ENCODE data around the gene MTG1.

MTG1 gene

GRCh38 chr10:133379152-133379800, 14.7 kb upstream of the MTG1 start, which contains the start of gene PAOX:
Gene PAOX (plus strand): TSS chr10:133379262. CDS start chr10:133379317, 55 bp downstream.
- peaks cover 9% of the 10 kb centered on the region; the same call in 1 of the 2 replicates for H3K27me3 ChIP-seq (ENCODE audit: insufficient read depth, low read length)
- H3K27ac ChIP-seq (ENCODE audit: low read depth, low read length, poor library complexity, severe bottlenecking) = no peak within 1 kb of the TSS
- H3K4me1 ChIP-seq (ENCODE audit: insufficient read depth, low read length, severe bottlenecking) = peaks cover 7% of the 10 kb centered on the region
- no peak within 1 kb of the TSS for H2AFZ ChIP-seq (ENCODE audit: low read length)
- peak within 1 kb of the TSS; percentile 85 for H3K4me2 ChIP-seq (ENCODE audit: low read length)
- H3F3A ChIP-seq (ENCODE audit: insufficient read depth, low read length) = no peaks in the 10 kb centered on the region; the same call in 1 of the 2 replicates
- no peaks in the 10 kb centered on the region for H3K9me3 ChIP-seq (ENCODE audit: low read length)
- H3K36me3 ChIP-seq (ENCODE audit: insufficient read depth, low read length) = no peaks in the 10 kb centered on the region
- H3K4me3 ChIP-seq (ENCODE audit: low read depth, low read length, poor library complexity, severe bottlenecking) = peak within 1 kb of the TSS; percentile 71
- no peaks in the 10 kb centered on the region for H3K79me2 ChIP-seq (ENCODE audit: insufficient read depth, low read length)
- no peaks in the 10 kb centered on the region for H4K20me1 ChIP-seq (ENCODE audit: insufficient read depth, low read length)
- peak within 1 kb of the TSS; percentile 64 for H3K9ac ChIP-seq (ENCODE audit: low read length)
- no peaks in the 10 kb centered on the region for H3K9me2 ChIP-seq (ENCODE audit: low read depth, low read length)
- TF ChIP-seq EZH2 (IDR thresholded peaks at IDR 0.05; ENCODE audit: borderline replicate concordance, low read length) = no peak
- no peak for TF ChIP-seq CTCF (IDR thresholded peaks at IDR 0.05; ENCODE audit: low read length)

DNA sequence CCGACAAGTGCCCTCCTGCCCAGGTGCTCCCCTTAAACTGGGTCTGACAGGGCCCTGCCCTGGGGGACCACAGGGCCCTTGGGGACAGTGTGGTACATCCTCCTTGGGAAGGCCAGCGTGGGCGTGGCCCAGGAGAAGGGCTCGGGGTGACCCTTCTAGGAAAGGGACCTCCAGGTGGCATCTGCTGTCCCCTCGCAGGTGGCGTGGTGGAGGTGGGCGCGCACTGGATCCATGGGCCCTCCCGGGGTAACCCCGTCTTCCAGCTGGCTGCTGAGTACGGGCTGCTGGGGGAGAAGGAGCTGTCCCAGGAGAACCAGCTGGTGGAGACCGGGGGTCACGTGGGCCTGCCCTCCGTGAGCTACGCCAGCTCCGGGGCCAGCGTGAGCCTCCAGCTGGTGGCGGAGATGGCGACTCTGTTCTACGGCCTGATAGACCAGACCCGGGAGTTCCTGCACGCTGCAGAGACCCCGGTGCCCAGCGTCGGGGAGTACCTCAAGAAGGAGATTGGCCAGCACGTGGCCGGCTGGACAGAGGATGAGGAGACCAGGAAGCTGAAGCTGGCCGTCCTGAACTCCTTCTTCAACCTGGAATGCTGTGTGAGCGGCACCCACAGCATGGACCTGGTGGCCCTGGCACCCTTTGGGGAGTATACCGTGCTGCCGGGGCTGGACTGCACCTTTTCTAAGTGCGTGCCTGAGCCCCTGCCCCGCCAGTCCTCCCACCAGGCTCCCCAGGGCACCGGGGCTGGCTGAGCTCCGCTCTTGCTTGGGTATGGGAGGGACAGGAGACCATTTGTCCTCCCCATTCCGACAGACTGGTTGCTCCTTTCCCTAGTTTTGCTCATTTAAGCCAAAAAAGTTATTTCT, 13.9 kb upstream of the MTG1 start:
- H3K27me3 ChIP-seq (ENCODE audit: insufficient read depth, low read length) = peaks cover 10% of the 10 kb centered on the region; the same call in 1 of the 2 replicates
- H3F3A ChIP-seq (ENCODE audit: insufficient read depth, low read length) = no peaks in the 10 kb centered on the region; the same call in 1 of the 2 replicates
- no peaks in the 10 kb centered on the region for H3K9me2 ChIP-seq (ENCODE audit: low read depth, low read length)
- no peaks in the 10 kb centered on the region for H3K79me2 ChIP-seq (ENCODE audit: insufficient read depth, low read length)
- no peaks in the 10 kb centered on the region for H3K36me3 ChIP-seq (ENCODE audit: insufficient read depth, low read length)
- H2AFZ ChIP-seq (ENCODE audit: low read length) = no peak overlapping the region
- no peak for TF ChIP-seq EZH2 (IDR thresholded peaks at IDR 0.05; ENCODE audit: borderline replicate concordance, low read length)
- TF ChIP-seq CTCF (IDR thresholded peaks at IDR 0.05; ENCODE audit: low read length) = no peak
- peaks cover 7% of the 10 kb centered on the region for H3K4me1 ChIP-seq (ENCODE audit: insufficient read depth, low read length, severe bottlenecking)
- H3K27ac ChIP-seq (ENCODE audit: low read depth, low read length, poor library complexity, severe bottlenecking) = no peak overlapping the region
- H3K9ac ChIP-seq (ENCODE audit: low read length) = no peak overlapping the region
- H4K20me1 ChIP-seq (ENCODE audit: insufficient read depth, low read length) = no peaks in the 10 kb centered on the region
- H3K9me3 ChIP-seq (ENCODE audit: low read length) = no peaks in the 10 kb centered on the region
- peak overlapping the region; percentile 72 for H3K4me2 ChIP-seq (ENCODE audit: low read length)
- peak overlapping the region; percentile 67 for H3K4me3 ChIP-seq (ENCODE audit: low read depth, low read length, poor library complexity, severe bottlenecking)

DNA sequence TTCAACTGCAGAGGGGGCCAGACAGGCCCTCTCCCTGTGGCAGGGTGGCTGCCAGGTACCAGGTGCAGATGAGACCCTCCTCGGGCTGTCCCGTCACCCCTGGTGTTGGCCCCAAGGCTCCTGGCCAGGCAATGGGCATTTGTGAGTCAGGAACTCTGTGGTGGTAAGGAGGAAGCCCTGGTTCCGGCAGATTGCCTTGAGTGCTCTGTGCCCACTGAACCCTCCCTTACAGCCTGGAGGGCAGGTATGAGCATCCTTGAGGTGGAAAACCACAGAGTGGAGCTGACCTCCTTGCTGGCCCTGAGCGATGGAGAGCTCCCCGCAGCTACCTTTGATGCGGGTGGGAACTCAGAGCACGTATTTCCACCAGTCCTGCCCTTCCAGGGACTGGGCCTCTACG, 12.9 kb upstream of the MTG1 start:
- Histone ChIP-seq H3K4me2 (ENCODE audit: low read length) (no peak overlapping the region), H4K20me1 (ENCODE audit: insufficient read depth, low read length) (no peaks in the 10 kb centered on the region), H3K79me2 (ENCODE audit: insufficient read depth, low read length) (no peaks in the 10 kb centered on the region), H3K4me1 (ENCODE audit: insufficient read depth, low read length, severe bottlenecking) (peaks cover 7% of the 10 kb centered on the region), H2AFZ (ENCODE audit: low read length) (no peak overlapping the region), H3K36me3 (ENCODE audit: insufficient read depth, low read length) (no peaks in the 10 kb centered on the region), H3F3A (ENCODE audit: insufficient read depth, low read length) (no peaks in the 10 kb centered on the region; the same call in 1 of the 2 replicates), H3K9ac (ENCODE audit: low read length) (no peak overlapping the region), H3K27ac (ENCODE audit: low read depth, low read length, poor library complexity, severe bottlenecking) (no peak overlapping the region), H3K9me3 (ENCODE audit: low read length) (no peaks in the 10 kb centered on the region), H3K9me2 (ENCODE audit: low read depth, low read length) (no peaks in the 10 kb centered on the region), H3K27me3 (ENCODE audit: insufficient read depth, low read length) (peaks cover 10% of the 10 kb centered on the region; the same call in 1 of the 2 replicates), H3K4me3 (ENCODE audit: low read depth, low read length, poor library complexity, severe bottlenecking) (no peak overlapping the region)
- TF ChIP-seq EZH2 (IDR thresholded peaks at IDR 0.05; ENCODE audit: borderline replicate concordance, low read length) = no peak
- TF ChIP-seq CTCF (IDR thresholded peaks at IDR 0.05; ENCODE audit: low read length) = no peak
